Measurements from ENCODE around the gene PIP4K2C. TPM values are rescaled to one million over a fixed set of nuclear protein-coding genes. Genes with fewer than 3 reads are reported as not detected.

Gene PIP4K2C
- total RNA-seq, 2 experiments from 2014 or later = 15.1 to 17.3 TPM

- intact Hi-C loops (cut with DNase I, micrococcal nuclease) = loop anchor here (5.0 kb wide), 2 partner anchors 62 to 72 kb away; partner anchors contain the start of genes ARHGAP9 (in 1 of the 2) and MARS1 (in 1 of the 2)
- no peak overlapping the region for H3K27ac ChIP-seq (ENCODE audit: low read depth in 1 of 2, low read length in 2 of 2)
- POLR2A ChIA-PET = no interaction called here
- H3K4me1 Mint-ChIP-seq (ENCODE audit: low read depth) = peaks cover 42% of the 10 kb centered on the region
- CTCF ChIA-PET = no interaction called here
- TF ChIP-seq CTCF (IDR thresholded peaks at IDR 0.05) = no peak
- H3K27me3 Mint-ChIP-seq = peaks cover 4% of the 10 kb centered on the region
- peak overlapping the region; percentile 61 for H3K4me3 Mint-ChIP-seq
- peaks cover 13% of the 10 kb centered on the region for H3K36me3 Mint-ChIP-seq (ENCODE audit: low read depth)
- H3K4me3 ChIP-seq (ENCODE audit: low read length) = peak overlapping the region; percentile 60
- no peaks in the 10 kb centered on the region for H3K36me3 ChIP-seq (ENCODE audit: insufficient read depth, low read length)
- H3K9me3 ChIP-seq (ENCODE audit: control insufficient read depth in 1 of 2, insufficient read depth in 1 of 2, low read length in 2 of 2) = no peaks in the 10 kb centered on the region
- peaks cover 30% of the 10 kb centered on the region for H3K4me1 ChIP-seq (ENCODE audit: insufficient read depth, low read length)
- no peak overlapping the region for H3K27ac Mint-ChIP-seq
- ATAC-seq (ENCODE audit: poor library complexity) (no peak), DNase-seq (no peak)
- no peaks in the 10 kb centered on the region for H3K9me3 Mint-ChIP-seq
- peaks cover 4 to 8% of the 10 kb centered on the region in 2 experiments for H3K27me3 ChIP-seq (ENCODE audit: control insufficient read depth in 1 of 2, insufficient read depth in 2 of 2, low read length in 2 of 2)
These were observed 41.6 kb upstream of the PIP4K2C start for GRCh38 chr12:57549203-57549908.

GRCh38 chr12:57549909-57550640 is 40.9 kb upstream of the PIP4K2C start, which contains the start of gene KIF5A:
Gene KIF5A (plus strand): TSS chr12:57550044. CDS start chr12:57550272, 228 bp downstream.
- no peak within 1 kb of the TSS for H3K27ac ChIP-seq (ENCODE audit: low read depth in 1 of 2, low read length in 2 of 2)
- CTCF ChIA-PET = no interaction called here
- no peaks in the 10 kb centered on the region for H3K36me3 ChIP-seq (ENCODE audit: insufficient read depth, low read length)
- H3K4me1 ChIP-seq (ENCODE audit: insufficient read depth, low read length) = peaks cover 30% of the 10 kb centered on the region
- peaks cover 36% of the 10 kb centered on the region for H3K4me1 Mint-ChIP-seq (ENCODE audit: low read depth)
- H3K27me3 Mint-ChIP-seq = peaks cover 4% of the 10 kb centered on the region
- peak within 1 kb of the TSS; percentile 60 for H3K4me3 ChIP-seq (ENCODE audit: low read length)
- H3K27ac Mint-ChIP-seq = no peak within 1 kb of the TSS
- peaks cover 9% of the 10 kb centered on the region for H3K36me3 Mint-ChIP-seq (ENCODE audit: low read depth)
- ATAC-seq (ENCODE audit: poor library complexity) (peak; percentile 47), DNase-seq (peak in 13 of 14 experiments; percentile 19 to 74 (median 50))
- no peaks in the 10 kb centered on the region for H3K9me3 ChIP-seq (ENCODE audit: control insufficient read depth in 1 of 2, insufficient read depth in 1 of 2, low read length in 2 of 2)
- no peaks in the 10 kb centered on the region for H3K9me3 Mint-ChIP-seq
- H3K27me3 ChIP-seq (ENCODE audit: control insufficient read depth in 1 of 2, insufficient read depth in 2 of 2, low read length in 2 of 2) = peaks cover 4 to 8% of the 10 kb centered on the region in 2 experiments
- TF ChIP-seq CTCF (IDR thresholded peaks at IDR 0.05) = no peak
- POLR2A ChIA-PET = no interaction called here
- peak within 1 kb of the TSS; percentile 61 for H3K4me3 Mint-ChIP-seq
- intact Hi-C loops (cut with DNase I, micrococcal nuclease) = loop anchor here (5.0 to 10.0 kb wide), 3 partner anchors 63 to 1005 kb away; partner anchors contain the start of genes ARHGAP9 (in 1 of the 2) and MARS1 (in 1 of the 2)

GRCh38 chr12:57550641-57551549 is 40.1 kb upstream of the PIP4K2C start:
- Histone ChIP-seq H3K27ac (ENCODE audit: low read depth in 1 of 2, low read length in 2 of 2) (no peak overlapping the region), H3K36me3 (ENCODE audit: insufficient read depth, low read length) (no peaks in the 10 kb centered on the region), H3K4me1 (ENCODE audit: insufficient read depth, low read length) (peaks cover 26% of the 10 kb centered on the region), H3K9me3 (ENCODE audit: control insufficient read depth in 1 of 2, insufficient read depth in 1 of 2, low read length in 2 of 2) (no peaks in the 10 kb centered on the region), H3K27me3 (ENCODE audit: control insufficient read depth in 1 of 2, insufficient read depth in 2 of 2, low read length in 2 of 2) (peaks cover 4 to 8% of the 10 kb centered on the region in 2 experiments), H3K4me3 (ENCODE audit: low read length) (peak overlapping the region; percentile 60)
- no peak for TF ChIP-seq CTCF (IDR thresholded peaks at IDR 0.05)
- intact Hi-C loops (cut with DNase I, micrococcal nuclease) = loop anchor here in 1 of 2 experiments (10.0 kb wide), 1 partner anchor 1006 kb away; no protein-coding TSS in a partner anchor
- ChIA-PET POLR2A (no interaction called here), CTCF (no interaction called here)
- DNase-seq (no peak), ATAC-seq (ENCODE audit: poor library complexity) (no peak)
- peak overlapping the region; percentile 57 for H3K4me3 Mint-ChIP-seq
- H3K4me1 Mint-ChIP-seq (ENCODE audit: low read depth) = peaks cover 28% of the 10 kb centered on the region
- H3K27ac Mint-ChIP-seq = no peak overlapping the region
- no peaks in the 10 kb centered on the region for H3K9me3 Mint-ChIP-seq
- peaks cover 4% of the 10 kb centered on the region for H3K27me3 Mint-ChIP-seq
- peaks cover 4% of the 10 kb centered on the region for H3K36me3 Mint-ChIP-seq (ENCODE audit: low read depth)
